ENCODE data around the gene RIT1. TPM values are rescaled to one million over a fixed set of nuclear protein-coding genes. Genes with fewer than 3 reads are reported as not detected.
A peak's percentile ranks its signal among the peaks of the same experiment; 100 is the strongest.

Gene RIT1
- total RNA-seq, 1 experiment from 2014 or later = 14.7 TPM

DNA sequence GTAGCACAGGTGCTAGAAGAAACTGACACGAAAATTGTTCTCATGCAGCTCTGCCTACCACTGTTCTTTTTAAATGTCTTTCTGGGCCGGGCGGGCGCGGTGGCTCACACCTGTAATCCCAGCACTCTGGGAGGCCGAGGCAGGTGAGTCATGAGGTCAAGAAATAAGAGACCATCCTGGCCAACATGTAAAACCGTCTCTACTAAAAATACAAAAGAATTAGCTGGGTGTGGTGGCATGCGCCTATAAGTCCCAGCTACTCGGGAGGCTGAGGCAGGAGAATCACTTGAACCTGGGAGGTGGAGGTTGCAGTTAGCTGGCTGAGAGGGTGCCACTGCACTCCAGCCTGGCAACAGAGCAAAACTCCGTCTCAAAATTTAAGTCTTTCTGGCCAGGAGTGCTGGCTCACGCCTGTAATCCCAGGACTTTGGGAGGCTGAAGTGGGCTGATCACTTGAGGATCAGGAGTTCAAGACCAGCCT is 947 bp upstream of the RIT1 start:
- H3K4me2 ChIP-seq (ENCODE audit: low read length) = peak overlapping the region; percentile 93

DNA sequence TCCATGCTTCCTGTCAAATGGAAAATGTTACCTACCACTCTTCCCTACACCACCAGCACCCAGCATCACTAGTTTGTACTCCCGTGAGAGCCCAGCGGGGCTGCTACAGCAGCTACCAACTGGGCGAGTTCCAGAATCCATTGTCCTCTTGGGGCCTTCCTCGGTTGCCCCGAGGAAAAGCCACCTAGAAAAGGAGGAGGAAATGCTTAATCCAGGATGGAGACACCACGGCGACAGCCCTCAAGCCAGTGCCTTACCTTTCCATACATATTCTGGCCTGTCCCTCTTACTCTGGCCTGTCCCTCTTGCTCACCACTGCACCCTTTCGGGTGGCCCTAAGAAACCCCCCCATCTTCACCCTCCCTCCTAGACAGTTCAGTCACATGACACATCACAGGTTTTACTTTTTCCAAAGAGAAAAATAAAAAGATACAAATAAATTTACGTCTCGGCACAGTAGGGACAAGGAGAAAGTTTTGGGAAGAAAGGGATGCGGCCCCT is 478 bp downstream of the RIT1 start:
- H4K20me1 ChIP-seq (ENCODE audit: low read length) = no peaks in the 10 kb centered on the region
- H3K9ac ChIP-seq (ENCODE audit: low read length) = peak overlapping the region; percentile 68
- H2AFZ ChIP-seq (ENCODE audit: low read length) = peak overlapping the region; percentile 74
- TF ChIP-seq EZH2 (IDR thresholded peaks at IDR 0.05; ENCODE audit: low read length, unreplicated experiment) (no peak), EZH2phosphoT487 (IDR thresholded peaks at IDR 0.05; ENCODE audit: borderline replicate concordance, low read length) (no peak)
- TF ChIP-seq, protein P1, sequence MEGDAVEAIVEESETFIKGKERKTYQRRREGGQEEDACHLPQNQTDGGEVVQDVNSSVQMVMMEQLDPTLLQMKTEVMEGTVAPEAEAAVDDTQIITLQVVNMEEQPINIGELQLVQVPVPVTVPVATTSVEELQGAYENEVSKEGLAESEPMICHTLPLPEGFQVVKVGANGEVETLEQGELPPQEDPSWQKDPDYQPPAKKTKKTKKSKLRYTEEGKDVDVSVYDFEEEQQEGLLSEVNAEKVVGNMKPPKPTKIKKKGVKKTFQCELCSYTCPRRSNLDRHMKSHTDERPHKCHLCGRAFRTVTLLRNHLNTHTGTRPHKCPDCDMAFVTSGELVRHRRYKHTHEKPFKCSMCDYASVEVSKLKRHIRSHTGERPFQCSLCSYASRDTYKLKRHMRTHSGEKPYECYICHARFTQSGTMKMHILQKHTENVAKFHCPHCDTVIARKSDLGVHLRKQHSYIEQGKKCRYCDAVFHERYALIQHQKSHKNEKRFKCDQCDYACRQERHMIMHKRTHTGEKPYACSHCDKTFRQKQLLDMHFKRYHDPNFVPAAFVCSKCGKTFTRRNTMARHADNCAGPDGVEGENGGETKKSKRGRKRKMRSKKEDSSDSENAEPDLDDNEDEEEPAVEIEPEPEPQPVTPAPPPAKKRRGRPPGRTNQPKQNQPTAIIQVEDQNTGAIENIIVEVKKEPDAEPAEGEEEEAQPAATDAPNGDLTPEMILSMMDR (conservative IDR thresholded peaks at IDR 0.05; ENCODE audit: low read depth, low read length) = no peak
- peak overlapping the region; percentile 76 for H3K27ac ChIP-seq (ENCODE audit: low read length)
- H3K9me3 ChIP-seq (ENCODE audit: low read length) = no peaks in the 10 kb centered on the region
- ChIA-PET POLR2A (ENCODE audit: unreplicated experiment) (no interaction called here), CTCF (interaction anchor here (0.5 kb wide), 1 partner anchor 27 kb away, joined by 3 read pairs; no protein-coding TSS in a partner anchor)
- intact Hi-C loops (cut with micrococcal nuclease) = loop anchor here (5.0 kb wide), 1 partner anchor 53 kb away; the partner anchor contains the start of genes GON4L and SYT11
- H3K9me2 ChIP-seq (replicated peaks; ENCODE audit: low read length) = no peaks in the 10 kb centered on the region
- H3K36me3 ChIP-seq (ENCODE audit: low read depth, low read length) = peaks cover 44% of the 10 kb centered on the region
- peaks cover 32% of the 10 kb centered on the region for H3F3A ChIP-seq (ENCODE audit: low read length, unreplicated experiment)
- peaks cover 32% of the 10 kb centered on the region for H3K4me1 ChIP-seq (ENCODE audit: insufficient read depth, low read length)
- no peaks in the 10 kb centered on the region for H3K27me3 ChIP-seq (ENCODE audit: low read length)
- ATAC-seq = peak; percentile 57
- H3K4me3 ChIP-seq (ENCODE audit: low read length) = peak overlapping the region; percentile 83
- peak; percentile 41 for DNase-seq
- TSS peak; percentile 54 for BruUV-seq (replicated peaks)
- H3K4me2 ChIP-seq (ENCODE audit: low read length) = peak overlapping the region; percentile 93
- H3K79me2 ChIP-seq (ENCODE audit: low read length) = peaks cover 19% of the 10 kb centered on the region

More for the DNA sequence above, 947 bp upstream of the RIT1 start:
- Histone ChIP-seq H3K9ac (ENCODE audit: low read length) (no peak overlapping the region), H3K27ac (ENCODE audit: low read length) (peak overlapping the region; percentile 76), H3K27me3 (ENCODE audit: low read length) (no peaks in the 10 kb centered on the region), H3K79me2 (ENCODE audit: low read length) (peaks cover 31% of the 10 kb centered on the region), H3F3A (ENCODE audit: low read length, unreplicated experiment) (peaks cover 46% of the 10 kb centered on the region), H4K20me1 (ENCODE audit: low read length) (peaks cover 10% of the 10 kb centered on the region; the same call in 1 of the 2 replicates), H3K4me3 (ENCODE audit: low read length) (peak overlapping the region; percentile 83; the same call in 1 of the 2 replicates), H3K36me3 (ENCODE audit: low read depth, low read length) (peaks cover 50% of the 10 kb centered on the region), H2AFZ (ENCODE audit: low read length) (no peak overlapping the region), H3K9me2 (replicated peaks; ENCODE audit: low read length) (no peaks in the 10 kb centered on the region), H3K9me3 (ENCODE audit: low read length) (no peaks in the 10 kb centered on the region), H3K4me1 (ENCODE audit: insufficient read depth, low read length) (peaks cover 32% of the 10 kb centered on the region)
- intact Hi-C loops (cut with micrococcal nuclease) = loop anchor here (5.0 kb wide), 1 partner anchor 55 kb away; the partner anchor contains the start of genes GON4L and SYT11
- peak; percentile 40 for ATAC-seq
- CTCF ChIA-PET = interaction anchor here (0.6 to 0.7 kb wide), 2 partner anchors 26 to 218 kb away, joined by 4 read pairs; no protein-coding TSS in a partner anchor
- peak; percentile 59 for DNase-seq
- TF ChIP-seq, protein P1 (conservative IDR thresholded peaks at IDR 0.05; ENCODE audit: low read depth, low read length) = no peak
- TF ChIP-seq EZH2 (IDR thresholded peaks at IDR 0.05; ENCODE audit: low read length, unreplicated experiment) = no peak
- TF ChIP-seq EZH2phosphoT487 (IDR thresholded peaks at IDR 0.05; ENCODE audit: borderline replicate concordance, low read length) = no peak
- POLR2A ChIA-PET (ENCODE audit: unreplicated experiment) = interaction anchor here (0.5 kb wide), 1 partner anchor 43 kb away, joined by 13 read pairs; no protein-coding TSS in a partner anchor
- BruUV-seq (replicated peaks) = no TSS peak
